Fibroblast of pulmonary artery (primary cell): ENCODE results near the gene RNF186.

Experiments
- DNase-seq: peaks from one replicate; pipeline ENCODE4 v3.0.0-alpha.2; 2010; ENCODE audit warnings: low read depth
- H3K4me3 ChIP-seq: replicated peaks from 2 replicates; pipeline ENCODE4 v1.5.1; 2011; ENCODE audit warnings: low read depth, mild to moderate bottlenecking, control low read depth, low read length, moderate library complexity
- CTCF ChIP-seq: IDR thresholded peaks from 2 replicates; pipeline ENCODE4 v1.5.1; 2011; ENCODE audit warnings: mild to moderate bottlenecking, control low read depth, low read length, inconsistent platforms; ENCODE audit errors: missing control alignments

The RNF186 gene

GRCh38 chr1:19815801-19816736, 986 bp upstream of the RNF186 start:
- TF ChIP-seq CTCF, result no peak
- DNase-seq, result no peak
- H3K4me3 ChIP-seq, result no peak overlapping the region

DNA sequence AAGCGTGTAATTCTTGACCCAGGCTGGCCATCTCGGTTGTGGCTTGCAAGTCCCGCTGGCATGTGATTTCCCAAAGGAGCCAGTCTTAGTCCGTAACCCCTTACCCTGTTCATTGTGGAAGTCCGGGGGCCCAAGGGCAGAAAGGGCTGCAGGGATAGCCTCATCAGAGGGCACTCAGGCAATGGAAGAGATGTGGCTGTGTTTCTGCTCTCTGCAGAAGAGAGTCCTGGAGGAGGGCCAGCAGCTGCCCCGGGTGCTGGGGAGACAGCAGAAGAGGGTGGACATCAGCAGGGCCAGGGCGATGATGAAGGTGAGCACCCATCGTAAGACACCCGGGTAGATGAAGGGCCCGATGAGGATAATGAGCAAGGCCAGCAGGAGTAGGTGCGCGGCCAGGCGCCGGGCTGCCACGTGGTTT, 830 bp downstream of the RNF186 start:
- no peak for DNase-seq
- no peak for TF ChIP-seq CTCF
- H3K4me3 ChIP-seq, result no peak overlapping the region

- no peak for DNase-seq
- no peak overlapping the region for H3K4me3 ChIP-seq
- no peak for TF ChIP-seq CTCF
Measured at GRCh38 chr1:19813643-19813960, 1.5 kb downstream of the RNF186 start.

DNA sequence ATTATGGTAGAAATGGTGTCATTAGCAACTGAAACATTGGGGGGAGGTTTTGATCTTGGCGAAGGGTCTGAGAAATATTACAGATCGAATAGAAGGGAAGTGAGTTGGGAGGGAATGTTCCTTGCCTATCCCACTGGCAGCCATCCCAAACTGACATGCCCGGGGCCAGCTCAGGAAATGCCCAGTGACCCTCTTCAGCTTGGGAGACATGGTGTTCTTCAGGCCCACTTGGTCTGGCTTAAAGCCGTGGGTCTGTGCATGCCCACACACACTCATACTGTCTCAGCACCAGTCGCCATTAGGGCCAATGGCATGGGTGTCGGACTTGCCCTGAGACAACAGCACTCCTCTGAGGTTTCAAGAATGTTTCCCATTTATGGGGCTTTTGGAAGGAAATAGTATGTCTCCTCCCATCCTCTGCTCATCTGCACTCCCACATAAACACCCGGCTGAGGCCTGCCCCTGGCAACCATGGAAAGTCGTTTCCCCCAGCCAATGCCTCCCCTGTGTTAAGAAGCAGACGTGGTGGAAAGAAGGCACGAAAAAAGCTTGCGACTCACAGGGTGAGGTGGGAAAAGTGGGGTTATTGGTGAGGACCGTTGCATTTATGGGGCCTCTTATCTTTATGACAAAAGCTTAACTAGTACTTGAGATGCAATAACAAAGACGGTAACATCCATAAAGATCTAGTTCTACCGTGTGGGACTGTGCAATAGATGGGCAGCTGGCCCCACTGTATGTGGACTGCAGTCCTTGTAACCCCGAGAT, 2.0 kb downstream of the RNF186 start:
- peak; percentile 13 for DNase-seq
- no peak for TF ChIP-seq CTCF
- H3K4me3 ChIP-seq, result no peak overlapping the region

- peak; percentile 70 for TF ChIP-seq CTCF
- no peak overlapping the region for H3K4me3 ChIP-seq
- DNase-seq, result peak; percentile 65
Measured at GRCh38 chr1:19811206-19811851, 3.8 kb downstream of the RNF186 start.

DNA sequence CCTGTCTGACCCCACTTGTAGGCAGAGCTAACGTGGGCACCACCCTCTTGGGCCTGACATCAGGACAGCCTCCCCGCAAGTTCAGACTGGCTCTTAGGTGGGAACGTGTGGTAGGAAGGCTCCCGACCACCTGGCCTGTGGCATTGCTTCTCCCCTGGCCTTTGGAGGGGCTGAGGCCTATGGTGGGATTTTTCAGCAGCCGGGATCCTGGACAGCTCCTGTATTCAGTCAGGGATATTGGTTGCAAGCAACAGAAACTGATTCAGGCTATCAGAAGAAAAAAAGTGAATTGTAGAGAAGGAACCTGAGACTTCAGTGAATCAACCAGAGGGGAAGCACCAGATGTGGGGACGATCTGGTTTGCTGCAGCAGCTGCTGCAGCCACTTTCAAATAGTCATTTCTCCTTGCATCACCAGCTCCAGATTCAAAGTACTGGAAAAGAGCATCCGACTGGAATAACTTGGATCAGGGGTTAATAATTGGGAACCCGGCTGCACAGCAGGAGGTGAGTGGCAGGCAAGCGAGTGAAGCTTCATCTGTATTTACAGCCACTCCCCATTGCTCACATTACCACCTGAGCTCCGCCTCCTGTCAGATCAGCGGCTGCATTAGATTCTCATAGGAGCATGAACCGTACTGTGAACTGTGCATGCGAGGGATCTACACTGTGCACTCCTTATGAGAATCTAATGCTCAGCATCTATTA, 5.9 kb downstream of the RNF186 start:
- TF ChIP-seq CTCF, result no peak
- no peak for DNase-seq
- H3K4me3 ChIP-seq, result no peak overlapping the region
